GM12878 (cell line): ENCODE results near the gene THADA. TPM values are rescaled to one million over a fixed set of nuclear protein-coding genes. Genes with fewer than 3 reads are reported as not detected.
A peak's percentile ranks its signal among the peaks of the same experiment; 100 is the strongest.

Experiments used
- BCL11A ChIP-seq: IDR thresholded peaks from 2 replicates; pipeline ENCODE4 v1.6.1; 2011; ENCODE audit warnings: low read depth, low read length
- CUX1 ChIP-seq: IDR thresholded peaks from 2 replicates; pipeline ENCODE4 v1.6.1; 2012; ENCODE audit warnings: improper control_type of control experiment, low read depth, low read length; ENCODE audit not compliant: insufficient replicate concordance
- GATAD2B ChIP-seq: fragments of 450-650 bp; conservative IDR thresholded peaks from 2 replicates; pipeline ENCODE4 v1.6.1; 2017; ENCODE audit warnings: low read depth, mild to moderate bottlenecking, moderate library complexity
- MEF2B ChIP-seq: fragments of 450-650 bp; IDR thresholded peaks from 2 replicates; pipeline ENCODE4 v1.6.1; 2018; ENCODE audit warnings: mild to moderate bottlenecking, moderate library complexity; ENCODE audit not compliant: partially characterized antibody, poor library complexity, severe bottlenecking
- NFYB ChIP-seq: IDR thresholded peaks from 2 replicates; pipeline ENCODE4 v1.6.1; 2011; ENCODE audit warnings: low read depth, mild to moderate bottlenecking, low read length, improper control_type of control experiment, moderate library complexity; ENCODE audit not compliant: insufficient read depth
- POLR2AphosphoS2 ChIP-seq: IDR thresholded peaks from 2 replicates; pipeline ENCODE4 v1.6.1; 2011; ENCODE audit warnings: low read depth, mild to moderate bottlenecking, low read length, improper control_type of control experiment, moderate library complexity
- SREBF2 ChIP-seq: IDR thresholded peaks from 2 replicates; pipeline ENCODE4 v1.6.1; 2012; ENCODE audit warnings: mild to moderate bottlenecking, low read length
- TCF12 ChIP-seq: IDR thresholded peaks from 2 replicates; pipeline ENCODE4 v1.6.1; 2011; ENCODE audit warnings: low read depth, mild to moderate bottlenecking, low read length
- YBX1 ChIP-seq: fragments of 450-650 bp; IDR thresholded peaks from 2 replicates; pipeline ENCODE4 v1.6.1; 2016; ENCODE audit warnings: antibody characterized with exemption
- polyA plus RNA-seq, 11 experiments: library from polyadenylated mRNA; depleted of rRNA in 4 of 11; unstranded in 6 of 11; stranded (reverse) in 5 of 11; fragments of >200 nt; fragmentation: Nextera tagmentation in 4 of 11; fragmentation: Illumina TruSeq in 1 of 11; extraction: Ambion mirVana in 4 of 11; extraction: Trizol in 1 of 11; gene quantifications; 1 replicate in 1 of 11; 2 replicates in 10 of 11; pipeline versions ENCODE4 v1.2.1 to v1.2.3, GENCODE V29; 2011 to 2016; ENCODE audit warnings: inconsistent platforms in 2 of 11, missing spikeins in 2 of 11, low read depth in 1 of 11
- total RNA-seq, 4 experiments: library from RNA; depleted of rRNA in 3 of 4; stranded (reverse); fragments of >200 nt in 3 of 4; fragmentation: Illumina TruSeq in 1 of 4; extraction: Trizol in 1 of 4; gene quantifications; 2 replicates each; pipeline versions ENCODE4 v1.2.1 to v1.2.3, GENCODE V29; 2013 to 2021
- TF ChIP-seq, protein P1 (sequence below): fragments of 450-650 bp; IDR thresholded peaks from 2 replicates; pipeline ENCODE4 v1.6.1; 2017; ENCODE audit warnings: low read depth, mild to moderate bottlenecking, moderate library complexity

Gene THADA
- total and polyA plus RNA-seq, 10 of the 15 experiments (the other 5 are each of a cell fraction or from before 2014, with no cell fraction given), result 14.6 to 33.2 (median 23.2) TPM

DNA sequence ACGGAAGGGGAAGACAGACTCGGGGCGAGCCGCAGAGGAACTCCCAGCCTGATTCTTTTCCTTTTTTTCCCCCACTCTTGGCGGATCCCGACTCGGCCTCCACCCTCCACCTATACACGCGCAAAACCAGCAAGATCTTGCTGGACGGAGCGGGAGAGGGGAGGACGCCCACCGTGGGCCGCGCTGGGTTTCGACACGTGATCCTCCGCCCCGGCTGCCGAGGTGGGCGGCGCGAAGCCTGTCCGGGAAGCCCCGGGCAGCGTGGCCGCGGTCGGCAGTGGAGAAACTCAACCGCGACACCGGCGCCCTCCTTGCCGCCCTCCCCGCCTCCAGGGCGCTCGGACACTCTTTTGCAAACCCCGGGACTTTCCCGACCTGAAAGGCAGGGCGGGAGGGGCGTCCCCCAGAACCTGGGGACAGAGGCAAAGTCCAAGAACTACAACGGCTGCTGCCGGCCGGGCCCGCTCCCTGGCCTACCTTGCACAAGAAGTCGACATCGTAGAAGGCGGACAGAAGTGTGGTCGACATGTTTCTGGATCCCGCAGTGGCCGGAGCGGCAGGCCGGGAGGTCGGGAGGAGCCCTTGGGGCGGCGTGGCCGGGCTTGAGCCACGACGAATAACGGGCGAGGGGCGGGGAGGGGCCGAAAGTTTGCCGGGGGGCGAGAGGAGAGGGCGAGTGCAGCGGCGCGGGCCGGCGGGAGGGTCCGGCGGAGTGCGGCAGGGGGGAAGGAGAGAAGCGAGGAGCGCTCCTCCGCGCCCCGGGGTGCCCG is 369.9 kb downstream of the THADA start (continued):
- no peak for TF ChIP-seq CUX1
- TF ChIP-seq YBX1, result no peak
- TF ChIP-seq SREBF2, result no peak
- TF ChIP-seq TCF12, result 0 out of 2 replicates have a peak, but pooled peaks have one; percentile 53
- peak; percentile 21; the same call in 1 of the 2 replicates for TF ChIP-seq BCL11A
- TF ChIP-seq MEF2B, result peak; percentile 36
- no peak for TF ChIP-seq NFYB
- TF ChIP-seq GATAD2B, result peak; percentile 86
- TF ChIP-seq POLR2AphosphoS2, result peak; percentile 23; the same call in 1 of the 2 replicates
- TF ChIP-seq, protein P1, sequence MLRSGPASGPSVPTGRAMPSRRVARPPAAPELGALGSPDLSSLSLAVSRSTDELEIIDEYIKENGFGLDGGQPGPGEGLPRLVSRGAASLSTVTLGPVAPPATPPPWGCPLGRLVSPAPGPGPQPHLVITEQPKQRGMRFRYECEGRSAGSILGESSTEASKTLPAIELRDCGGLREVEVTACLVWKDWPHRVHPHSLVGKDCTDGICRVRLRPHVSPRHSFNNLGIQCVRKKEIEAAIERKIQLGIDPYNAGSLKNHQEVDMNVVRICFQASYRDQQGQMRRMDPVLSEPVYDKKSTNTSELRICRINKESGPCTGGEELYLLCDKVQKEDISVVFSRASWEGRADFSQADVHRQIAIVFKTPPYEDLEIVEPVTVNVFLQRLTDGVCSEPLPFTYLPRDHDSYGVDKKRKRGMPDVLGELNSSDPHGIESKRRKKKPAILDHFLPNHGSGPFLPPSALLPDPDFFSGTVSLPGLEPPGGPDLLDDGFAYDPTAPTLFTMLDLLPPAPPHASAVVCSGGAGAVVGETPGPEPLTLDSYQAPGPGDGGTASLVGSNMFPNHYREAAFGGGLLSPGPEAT, result peak; percentile 91
